H9 (cell line): ENCODE data around the gene CMSS1. TPM values are rescaled to one million over a fixed set of nuclear protein-coding genes. Genes with fewer than 3 reads are reported as not detected.

Experiments
- DNase-seq: peaks from one replicate; pipeline ENCODE4 v3.0.0-alpha.2; 2017
- H2AFZ ChIP-seq: one replicate; pipeline ENCODE4 v1.6.1; 2013; ENCODE audit warnings: mild to moderate bottlenecking, low read length, control low read depth, moderate library complexity
- H2AK5ac ChIP-seq: 2 replicates; pipeline ENCODE4 v1.6.1; 2013; ENCODE audit warnings: low read length, control low read depth, mixed read lengths; ENCODE audit not compliant: insufficient read length
- H2BK120ac ChIP-seq: one replicate; pipeline ENCODE4 v1.6.1; 2013; ENCODE audit warnings: low read depth, mild to moderate bottlenecking, low read length, control low read depth, inconsistent platforms; ENCODE audit not compliant: poor library complexity, severe bottlenecking
- H2BK12ac ChIP-seq: 2 replicates; pipeline ENCODE4 v1.6.1; 2013; ENCODE audit warnings: low read length, control low read depth, mixed read lengths, low read depth; ENCODE audit not compliant: insufficient read length
- H2BK15ac ChIP-seq: 2 replicates; pipeline ENCODE4 v1.6.1; 2013; ENCODE audit warnings: low read depth, low read length, control low read depth
- H2BK20ac ChIP-seq: one replicate; pipeline ENCODE4 v1.6.1; 2013; ENCODE audit warnings: low read depth, mild to moderate bottlenecking, low read length, control low read depth, inconsistent platforms; ENCODE audit not compliant: poor library complexity, severe bottlenecking
- H2BK5ac ChIP-seq: 2 replicates; pipeline ENCODE4 v1.6.1; 2013; ENCODE audit warnings: low read length, control low read depth, mixed read lengths; ENCODE audit not compliant: insufficient read length
- H3K14ac ChIP-seq: 2 replicates; pipeline ENCODE4 v1.6.1; 2013; ENCODE audit warnings: low read length, control low read depth; ENCODE audit not compliant: insufficient read depth
- H3K18ac ChIP-seq: 2 replicates; pipeline ENCODE4 v1.6.1; 2013; ENCODE audit warnings: low read depth, mild to moderate bottlenecking, mixed read lengths, low read length, control low read depth; ENCODE audit not compliant: insufficient read length
- H3K23ac ChIP-seq: 2 replicates; pipeline ENCODE4 v1.6.1; 2013; ENCODE audit warnings: low read length, control low read depth, mixed read lengths, low read depth; ENCODE audit not compliant: insufficient read length
- H3K23me2 ChIP-seq: 2 replicates; pipeline ENCODE4 v1.6.1; 2013; ENCODE audit warnings: low read depth, mild to moderate bottlenecking, mixed read lengths, low read length, control low read depth; ENCODE audit not compliant: insufficient read length, poor library complexity, severe bottlenecking
- H3K27ac ChIP-seq: 2 replicates; pipeline ENCODE4 v1.5.1; 2013; ENCODE audit warnings: low read length, control low read depth, mixed read lengths, low read depth; ENCODE audit not compliant: insufficient read length
- H3K27me3 ChIP-seq: 2 replicates; pipeline ENCODE4 v1.6.1; 2013; ENCODE audit warnings: low read length, control low read depth, inconsistent platforms; ENCODE audit not compliant: insufficient read depth
- H3K4ac ChIP-seq: 2 replicates; pipeline ENCODE4 v1.6.1; 2013; ENCODE audit warnings: low read depth, mild to moderate bottlenecking, control low read depth, inconsistent platforms, low read length, moderate library complexity
- H3K4me1 ChIP-seq: 2 replicates; pipeline ENCODE4 v1.6.1; 2013; ENCODE audit warnings: low read length, control low read depth, inconsistent platforms; ENCODE audit not compliant: insufficient read depth
- H3K4me2 ChIP-seq: 2 replicates; pipeline ENCODE4 v1.6.1; 2013; ENCODE audit warnings: low read length, control low read depth, mixed read lengths; ENCODE audit not compliant: insufficient read length, insufficient read depth
- H3K56ac ChIP-seq: 2 replicates; pipeline ENCODE4 v1.6.1; 2013; ENCODE audit warnings: low read depth, mild to moderate bottlenecking, mixed read lengths, low read length, control low read depth; ENCODE audit not compliant: insufficient read length
- H3K79me1 ChIP-seq: 2 replicates; pipeline ENCODE4 v1.6.1; 2013; ENCODE audit warnings: low read depth, mild to moderate bottlenecking, moderate library complexity, low read length, control low read depth, inconsistent platforms; ENCODE audit not compliant: insufficient read depth, poor library complexity, severe bottlenecking
- H3K79me2 ChIP-seq: 2 replicates; pipeline ENCODE4 v1.6.1; 2013; ENCODE audit warnings: low read length, control low read depth, inconsistent platforms; ENCODE audit not compliant: insufficient read depth
- H3K9ac ChIP-seq: 2 replicates; pipeline ENCODE4 v1.6.1; 2013; ENCODE audit warnings: low read length, control low read depth, mixed read lengths; ENCODE audit not compliant: insufficient read length; ENCODE audit errors: extremely low read depth
- H3K9me3 ChIP-seq: one replicate; pipeline ENCODE4 v1.6.1; 2013; ENCODE audit warnings: low read depth, low read length, inconsistent platforms; ENCODE audit not compliant: control insufficient read depth
- H3T11ph ChIP-seq: one replicate; pipeline ENCODE4 v1.6.1; 2013; ENCODE audit warnings: mild to moderate bottlenecking, low read length, control low read depth, inconsistent platforms
- H4K20me1 ChIP-seq: one replicate; pipeline ENCODE4 v1.6.1; 2013; ENCODE audit not compliant: control insufficient read depth, insufficient read length, insufficient read depth
- H4K5ac ChIP-seq: 2 replicates; pipeline ENCODE4 v1.6.1; 2013; ENCODE audit warnings: low read depth, mild to moderate bottlenecking, mixed read lengths, low read length, control low read depth; ENCODE audit not compliant: insufficient read length
- H4K8ac ChIP-seq: replicated peaks from 2 replicates; pipeline ENCODE4 v1.6.1; 2013; ENCODE audit warnings: low read length, control low read depth, mixed read lengths, low read depth; ENCODE audit not compliant: insufficient read length
- H4K91ac ChIP-seq: 2 replicates; pipeline ENCODE4 v1.6.1; 2013; ENCODE audit warnings: low read depth, mild to moderate bottlenecking, moderate library complexity, mixed read lengths, low read length, control low read depth; ENCODE audit not compliant: insufficient read length
- H3K27ac Mint-ChIP-seq, 3 experiments: 2 replicates in 2 of 3; 3 replicates in 1 of 3; pipeline ENCODE4 v1.8.0; 2020 to 2021; ENCODE audit warnings: mixed read lengths in 3 of 3, mild to moderate bottlenecking in 1 of 3, moderate library complexity in 1 of 3
- H3K27me3 Mint-ChIP-seq: 2 replicates; pipeline ENCODE4 v1.8.0; 2021; ENCODE audit warnings: low read depth, mild to moderate bottlenecking, moderate library complexity, mixed read lengths
- H3K36me3 Mint-ChIP-seq, 3 experiments: 2 replicates in 2 of 3; 3 replicates in 1 of 3; pipeline ENCODE4 v1.8.0; 2020 to 2021; ENCODE audit warnings: low read depth in 3 of 3, mixed read lengths in 3 of 3; ENCODE audit not compliant: insufficient read depth in 1 of 3
- H3K4me1 Mint-ChIP-seq, 2 experiments: 2 replicates each; pipeline ENCODE4 v1.8.0; 2020; ENCODE audit warnings: mixed read lengths in 2 of 2
- H3K4me3 Mint-ChIP-seq, 2 experiments: 2 replicates in 1 of 2; 3 replicates in 1 of 2; pipeline ENCODE4 v1.8.0; 2020 to 2021; ENCODE audit warnings: mild to moderate bottlenecking in 2 of 2, mixed read lengths in 2 of 2, moderate library complexity in 1 of 2
- H3K9me3 Mint-ChIP-seq, 2 experiments: 2 replicates in 1 of 2; 3 replicates in 1 of 2; pipeline ENCODE4 v1.8.0; 2020; ENCODE audit warnings: mild to moderate bottlenecking in 2 of 2, mixed read lengths in 2 of 2, moderate library complexity in 1 of 2
- CTCF ChIP-seq: fragments of 200-600 bp; sonication (generic); conservative IDR thresholded peaks from 3 replicates; pipeline ENCODE4 v1.8.0; 2021; ENCODE audit warnings: antibody characterized with exemption, mild to moderate bottlenecking
- total RNA-seq: library from RNA; stranded (reverse); gene quantifications from 2 replicates; pipeline ENCODE4 v1.2.1, GENCODE V29; 2021

The CMSS1 gene
- total RNA-seq, 1 experiment from 2014 or later, result 61.8 TPM

- H3K27ac Mint-ChIP-seq, result no peak overlapping the region
These were observed 221.4 kb downstream of the CMSS1 start for GRCh38 chr3:100039075-100039474.

More at GRCh38 chr3:100039075-100039474, 221.4 kb downstream of the CMSS1 start:
- Histone ChIP-seq H2AK5ac (no peak overlapping the region), H2BK120ac (no peak overlapping the region), H4K91ac (no peak overlapping the region), H3K9me3 (no peaks in the 10 kb centered on the region), H3K9ac (no peak overlapping the region), H2AFZ (no peak overlapping the region), H3K4me2 (no peak overlapping the region), H3K79me2 (no peaks in the 10 kb centered on the region), H2BK15ac (no peak overlapping the region), H3K79me1 (no peaks in the 10 kb centered on the region), H3K27me3 (no peaks in the 10 kb centered on the region), H3K23ac (no peak overlapping the region), H3K23me2 (no peaks in the 10 kb centered on the region), H3K27ac (no peak overlapping the region), H4K5ac (no peak overlapping the region), H3K18ac (no peak overlapping the region), H3K56ac (no peak overlapping the region), H2BK20ac (no peak overlapping the region), H2BK5ac (no peak overlapping the region), H2BK12ac (no peak overlapping the region), H3K4ac (no peak overlapping the region), H3K4me1 (no peaks in the 10 kb centered on the region; the same call in 1 of the 2 replicates), H3T11ph (no peak overlapping the region), H4K20me1 (no peaks in the 10 kb centered on the region), H3K14ac (no peak overlapping the region), H4K8ac (no peak overlapping the region)
- no peak for TF ChIP-seq CTCF
- DNase-seq, result no peak
- Mint-ChIP-seq H3K4me1 (peaks cover 10 to 15% of the 10 kb centered on the region in 2 experiments), H3K9me3 (no peaks in the 10 kb centered on the region), H3K36me3 (no peaks in the 10 kb centered on the region), H3K27me3 (no peaks in the 10 kb centered on the region), H3K4me3 (no peak overlapping the region)
